Stimulated activated CD4-positive, alpha-beta T cell treated with anti-CD3 and anti-CD28 coated beads, Interleukin-4, amount 100 ng/mL, for 1 hour (primary cell): Measurements from ENCODE around the gene EPN1.

Experiments used
- DNase-seq: peaks from one replicate; pipeline ENCODE4 v3.0.0-alpha.2; 2020

EPN1 gene

GRCh38 chr19:55680339-55681130 is 5.5 kb downstream of the EPN1 start:
- DNase-seq, result no peak

- DNase-seq, result no peak
Observed at GRCh38 chr19:55681131-55682092, 6.4 kb downstream of the EPN1 start.

GRCh38 chr19:55683449-55684261 is 8.6 kb downstream of the EPN1 start:
- no peak for DNase-seq

GRCh38 chr19:55684946-55685681 is 10.1 kb downstream of the EPN1 start:
- no peak for DNase-seq

GRCh38 chr19:55685776-55686175 is 10.8 kb downstream of the EPN1 start:
- no peak for DNase-seq

GRCh38 chr19:55686311-55687050 is 11.5 kb downstream of the EPN1 start:
- no peak for DNase-seq

GRCh38 chr19:55687281-55688201 is 12.5 kb downstream of the EPN1 start:
- no peak for DNase-seq

- DNase-seq, result no peak
Observed at GRCh38 chr19:55688422-55689218, 13.6 kb downstream of the EPN1 start.

- no peak for DNase-seq
Observed at GRCh38 chr19:55689411-55690108, 14.5 kb downstream of the EPN1 start.

GRCh38 chr19:55690109-55690768 is 15.2 kb downstream of the EPN1 start:
- no peak for DNase-seq

GRCh38 chr19:55690769-55691545 is 15.9 kb downstream of the EPN1 start:
- no peak for DNase-seq

- DNase-seq, result no peak
Observed at GRCh38 chr19:55691561-55692481, 16.8 kb downstream of the EPN1 start.

GRCh38 chr19:55692681-55693081 is 17.7 kb downstream of the EPN1 start:
- DNase-seq, result no peak

GRCh38 chr19:55693336-55693974 is 18.4 kb downstream of the EPN1 start:
- no peak for DNase-seq

GRCh38 chr19:55694241-55694655 is 19.2 kb downstream of the EPN1 start:
- no peak for DNase-seq
